ENCODE measurements around the gene FASN.

FASN gene

DNA sequence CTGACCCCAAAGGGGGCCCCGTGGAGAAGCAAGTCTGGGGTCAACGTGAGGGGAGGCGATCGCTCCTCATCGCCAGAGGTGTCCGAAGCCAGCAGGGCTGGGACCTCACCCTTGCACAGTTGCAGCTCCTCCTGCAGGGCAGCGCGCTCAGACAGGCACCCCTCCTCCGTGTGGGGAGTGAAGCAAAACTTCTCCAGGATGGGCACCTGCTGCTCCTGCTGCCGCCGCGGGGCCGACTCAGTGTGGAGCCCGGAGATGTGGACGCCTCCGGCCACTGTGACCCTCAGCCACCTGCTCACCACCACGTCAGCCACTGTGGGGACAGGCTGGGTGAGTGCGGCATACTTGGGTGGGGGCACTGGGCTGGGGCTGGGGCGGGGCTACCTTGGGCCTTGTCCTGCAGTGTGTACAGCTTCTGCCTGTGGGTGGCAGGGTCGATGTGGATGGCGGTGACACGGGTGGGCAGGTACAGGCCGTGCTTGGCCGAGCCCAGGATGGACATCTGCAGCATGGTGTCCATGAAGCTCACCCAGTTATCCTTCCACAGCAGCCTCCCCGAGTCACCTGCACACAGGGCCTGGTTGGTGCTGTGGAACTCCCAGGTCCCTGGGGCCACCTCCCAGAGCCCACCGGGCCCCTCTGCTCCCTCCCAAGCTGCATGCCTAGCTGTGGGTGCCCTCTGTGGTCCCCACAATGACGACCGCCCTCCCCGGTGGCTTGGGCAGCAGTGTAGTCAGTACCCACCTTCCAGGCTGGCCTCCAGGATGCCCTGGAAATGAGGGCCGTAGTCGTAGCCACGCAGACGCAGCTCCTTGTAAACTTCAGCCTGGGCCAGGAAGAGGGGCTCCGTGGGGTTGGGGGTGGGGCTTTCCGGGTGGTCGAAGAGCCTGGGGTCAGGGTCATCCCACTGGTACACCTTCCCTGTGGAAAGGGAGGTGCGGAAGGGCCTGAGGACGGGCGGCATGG is 10.8 kb downstream of the FASN start:
- DNase-seq: no peak

DNA sequence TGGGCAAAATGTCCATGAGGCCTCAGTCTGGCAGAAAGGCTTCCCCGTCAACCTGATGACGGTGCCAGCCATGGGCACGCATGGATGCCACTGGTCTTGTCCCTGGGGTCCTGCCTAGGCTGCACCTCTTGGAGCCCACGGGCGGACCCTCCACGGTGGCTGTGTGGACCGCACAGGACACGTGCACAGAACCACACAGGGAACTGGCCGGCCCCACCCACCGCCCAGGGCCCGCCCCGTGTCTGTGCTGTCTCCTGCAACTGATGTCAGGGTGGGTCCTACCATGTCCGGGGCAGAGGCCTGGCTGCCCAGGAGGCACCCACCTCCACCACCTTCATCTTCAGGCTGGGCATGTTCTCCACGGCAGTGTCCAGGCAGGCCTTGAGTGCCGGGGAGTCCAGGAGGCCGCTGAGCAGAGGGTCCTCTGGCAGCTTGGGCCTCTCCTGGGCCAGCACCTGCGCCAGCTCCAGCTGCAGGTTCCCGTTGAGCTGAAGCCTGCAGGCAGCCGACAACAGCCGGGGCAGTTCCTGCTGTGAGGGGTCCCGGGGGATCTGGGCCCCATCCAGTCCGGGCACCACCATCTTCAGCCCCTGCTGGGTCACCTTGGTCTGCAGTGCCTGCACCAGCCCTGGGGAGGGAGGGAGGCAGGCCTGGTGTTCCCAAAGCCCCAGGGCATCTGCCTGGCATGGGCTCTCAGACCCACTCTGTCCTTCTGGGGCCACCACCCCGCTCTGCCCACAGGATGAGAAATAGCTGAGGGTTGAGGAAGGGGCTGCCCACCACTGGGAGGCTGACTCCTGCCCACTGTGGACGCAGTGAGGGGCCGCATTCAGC is 11.9 kb downstream of the FASN start:
- DNase-seq: no peak

DNA sequence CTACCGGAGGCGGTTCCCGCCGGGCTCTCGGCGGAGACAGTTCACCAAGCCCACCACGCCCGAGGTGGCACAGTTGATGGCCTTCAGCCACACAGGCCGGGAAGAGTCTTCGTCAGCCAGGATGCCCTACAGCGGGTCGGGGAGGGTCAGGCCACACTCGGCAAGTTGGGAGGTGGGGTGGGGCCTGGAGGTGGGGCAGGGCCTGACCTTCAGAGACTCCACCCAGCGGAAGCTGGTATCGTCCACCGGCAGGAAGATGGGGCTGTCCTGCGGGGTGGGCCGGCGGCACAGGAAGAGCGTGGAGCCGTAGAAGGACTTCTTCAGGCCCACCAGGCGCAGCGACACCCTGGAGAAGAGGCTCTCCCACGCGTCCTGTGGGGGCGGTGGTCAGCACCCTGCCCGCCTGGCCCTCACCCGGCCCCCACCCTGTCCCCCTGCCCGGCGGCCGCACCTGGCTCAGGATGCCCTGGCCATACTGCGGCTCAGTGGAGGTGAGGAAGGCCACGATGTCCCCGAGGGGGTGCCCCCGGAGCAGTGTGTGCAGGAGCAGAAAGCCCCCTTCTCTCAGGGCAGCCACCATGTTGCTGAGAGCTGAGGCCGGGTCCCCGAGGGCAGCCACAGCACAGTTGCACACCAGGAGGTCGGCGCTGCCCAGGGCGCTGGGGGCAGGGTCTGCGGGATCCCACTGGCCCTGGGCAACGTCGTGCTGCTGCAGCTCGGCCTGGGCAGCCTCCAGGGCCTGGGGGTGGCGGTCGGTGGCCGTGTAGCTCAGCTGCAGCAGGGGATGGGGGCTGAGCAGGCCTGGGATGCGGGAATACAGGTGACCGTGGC is 12.8 kb downstream of the FASN start:
- no peak for DNase-seq

DNA sequence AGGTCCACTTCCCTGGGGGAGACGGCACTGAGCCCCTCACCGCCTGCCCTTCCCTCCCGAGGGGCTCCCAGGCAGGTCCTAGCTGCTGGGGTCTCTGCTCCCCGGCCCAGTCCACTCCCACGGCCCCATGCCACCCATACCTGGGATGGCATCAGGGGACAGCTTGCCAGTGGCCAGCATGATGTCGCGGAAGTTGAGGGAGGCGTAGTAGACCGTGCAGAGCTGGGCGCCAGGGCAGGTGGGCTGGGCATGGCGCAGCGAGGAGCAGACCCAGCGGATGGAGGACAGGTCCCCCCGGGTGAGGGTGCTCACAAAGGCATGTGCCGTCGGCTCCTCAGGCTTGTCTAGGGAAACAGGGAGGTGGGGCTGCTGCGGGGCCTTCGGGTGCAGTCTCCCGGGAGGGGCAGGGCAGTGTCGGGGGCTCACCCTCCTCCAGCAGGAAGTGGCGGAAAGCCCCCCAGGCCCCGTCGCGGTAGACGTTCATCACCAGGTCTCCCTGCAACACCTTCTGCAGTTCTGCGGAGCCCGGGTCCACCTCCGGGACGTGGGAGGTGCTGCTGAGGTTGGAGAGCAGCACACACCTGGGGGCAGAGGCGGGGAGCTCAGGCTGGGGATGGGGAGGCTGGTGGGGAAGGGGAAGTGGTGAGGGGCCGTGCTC is 13.5 kb downstream of the FASN start:
- no peak for DNase-seq

DNA sequence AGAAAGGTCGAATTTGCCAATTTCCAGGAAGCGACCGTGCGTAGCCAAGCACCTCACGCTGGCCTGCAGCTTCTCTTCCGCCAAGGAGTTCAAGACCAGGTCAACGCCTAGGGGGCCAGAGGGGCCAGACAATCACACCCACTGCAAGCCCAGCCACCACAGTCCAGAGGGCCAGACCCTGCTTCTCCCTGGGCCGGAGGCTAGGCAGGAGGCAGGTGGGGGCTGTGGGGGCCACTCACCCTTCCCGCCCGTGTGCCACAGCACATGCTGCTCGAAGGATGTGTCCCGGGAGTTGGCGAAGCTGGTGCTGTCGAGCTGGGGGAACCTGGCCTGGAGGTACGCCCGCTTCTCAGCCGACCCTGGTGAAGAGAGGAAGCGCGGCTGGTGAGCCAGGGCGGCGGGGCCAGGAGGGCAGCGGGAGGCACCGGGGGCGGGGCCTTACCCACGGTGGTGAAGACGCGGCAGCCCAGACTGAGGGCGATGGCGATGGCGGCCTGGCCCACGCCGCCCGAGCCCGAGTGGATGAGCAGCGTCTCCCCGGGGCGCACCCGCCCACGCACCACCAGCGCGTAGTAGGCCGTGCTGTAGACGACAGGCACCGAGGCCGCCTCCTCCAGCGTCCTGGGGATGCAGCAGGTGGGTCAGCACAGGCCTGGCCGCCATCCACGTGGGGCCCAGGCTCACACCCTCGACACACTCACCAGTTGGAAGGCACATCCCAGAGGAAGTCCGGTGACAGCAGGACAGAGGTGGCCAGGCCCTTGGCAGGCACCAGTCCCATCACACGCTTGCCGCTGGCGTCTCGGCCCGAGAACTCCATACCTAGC is 14.3 kb downstream of the FASN start:
- no peak for DNase-seq

DNA sequence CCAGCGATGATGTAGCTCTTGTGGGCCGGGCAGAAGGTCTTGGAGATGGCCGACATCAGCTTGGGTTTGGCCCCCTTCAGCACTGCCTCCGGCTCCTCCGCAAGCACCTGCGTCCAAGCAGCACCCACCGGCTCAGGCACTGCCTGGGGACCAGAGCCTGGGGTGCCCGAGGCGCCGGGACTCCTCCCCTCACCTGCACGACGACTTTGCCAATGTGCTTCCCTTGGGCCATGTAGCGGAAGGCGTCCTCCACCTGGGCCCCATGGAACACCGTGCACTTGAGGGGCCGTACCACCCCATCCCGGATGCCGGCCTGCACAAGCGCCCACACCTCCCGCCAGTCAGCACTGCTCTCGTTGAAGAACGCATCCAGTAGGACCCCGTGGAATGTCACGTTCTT is 15.0 kb downstream of the FASN start:
- no peak for DNase-seq

DNA sequence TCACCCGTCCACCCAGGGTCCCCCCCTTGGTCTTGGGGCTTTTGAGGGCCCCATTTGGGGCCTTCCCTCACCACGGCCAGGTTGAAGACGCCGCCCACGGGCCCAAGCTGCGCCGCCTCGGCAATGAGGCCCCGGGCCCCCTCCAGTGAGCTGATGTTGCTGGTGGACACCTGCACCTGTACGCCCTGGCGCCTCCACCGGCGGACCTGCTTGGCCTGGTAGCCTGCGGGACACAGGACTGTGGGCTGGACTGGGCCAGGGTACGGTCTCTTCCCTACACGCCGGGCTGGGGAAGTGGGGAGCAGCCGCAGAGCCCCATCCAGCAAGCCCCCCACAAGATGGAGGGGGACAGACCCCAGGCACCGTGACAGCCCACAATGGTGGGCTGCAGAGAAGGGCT is 15.6 kb downstream of the FASN start:
- DNase-seq: no peak

DNA sequence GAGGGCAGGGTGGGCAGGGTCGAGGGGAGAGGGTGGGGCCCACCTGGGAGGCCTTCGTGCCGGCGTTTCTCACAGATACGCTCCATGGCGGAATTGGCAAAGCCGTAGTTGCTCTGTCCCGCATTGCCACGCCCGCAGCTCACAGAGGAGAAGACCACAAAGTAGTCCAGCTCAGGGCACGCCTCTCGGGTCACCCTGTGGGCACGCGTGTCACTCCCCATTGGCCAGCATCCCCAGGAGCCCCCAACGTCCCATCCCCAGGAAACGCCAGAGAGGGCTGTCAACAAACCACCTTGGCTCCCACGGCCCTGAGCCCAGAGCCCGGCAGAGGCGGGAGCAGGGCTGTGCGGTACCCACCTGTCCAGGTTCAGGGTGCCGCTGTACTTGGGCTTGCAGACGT is 16.1 kb downstream of the FASN start:
- DNase-seq: no peak

DNA sequence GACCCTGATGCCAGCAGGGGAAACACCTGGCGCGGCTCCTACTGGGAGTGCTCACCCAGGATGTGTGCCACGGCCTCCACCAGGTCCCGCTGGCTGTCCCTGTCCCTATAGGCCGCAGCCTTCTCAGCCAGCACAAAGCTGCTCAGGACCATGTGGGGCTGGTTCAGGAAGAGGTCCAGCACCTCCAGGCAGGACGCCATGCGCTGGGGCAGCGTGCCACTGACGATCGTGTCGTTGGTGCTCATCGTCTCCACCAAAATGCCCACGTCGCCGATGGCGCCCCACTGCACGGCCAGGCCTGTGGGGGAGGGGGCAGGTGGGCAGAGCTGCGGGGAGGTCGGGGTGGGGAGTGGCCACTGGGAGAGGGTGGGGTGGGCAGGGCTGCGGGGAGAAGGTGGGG is 16.5 kb downstream of the FASN start:
- no peak for DNase-seq

DNA sequence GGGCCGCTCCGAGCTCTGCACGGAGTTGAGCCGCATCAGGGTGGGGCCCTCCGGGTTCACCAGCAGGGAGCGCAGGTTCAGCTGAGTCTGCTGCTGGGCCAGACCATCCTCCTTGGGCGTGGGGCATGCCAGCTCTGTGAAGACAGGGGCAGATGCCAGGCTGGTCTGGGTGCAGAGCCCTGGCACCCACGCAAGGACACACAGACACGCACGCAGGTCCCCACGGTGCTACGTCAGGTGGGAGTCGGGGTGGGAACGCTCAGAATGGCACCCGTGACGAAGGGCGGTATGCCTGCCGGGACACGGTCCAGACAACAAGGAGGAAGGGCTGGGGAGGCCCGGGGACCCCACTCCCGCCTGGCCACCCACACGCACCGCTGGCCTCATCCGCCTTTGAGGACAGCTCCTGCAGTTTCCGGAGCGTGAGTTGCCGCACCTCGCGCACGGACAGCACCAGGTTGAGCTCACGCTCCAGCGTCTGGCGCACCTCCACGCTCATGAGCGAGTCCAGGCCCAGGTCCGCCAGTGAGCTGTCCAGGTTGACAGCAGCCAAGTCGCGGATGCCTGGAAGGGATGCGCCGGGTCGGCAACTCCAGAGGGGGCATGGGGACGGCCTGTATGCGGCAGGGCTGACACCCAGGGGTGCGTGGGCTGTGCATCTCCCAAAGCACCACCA is 17.1 kb downstream of the FASN start:
- no peak for DNase-seq

DNA sequence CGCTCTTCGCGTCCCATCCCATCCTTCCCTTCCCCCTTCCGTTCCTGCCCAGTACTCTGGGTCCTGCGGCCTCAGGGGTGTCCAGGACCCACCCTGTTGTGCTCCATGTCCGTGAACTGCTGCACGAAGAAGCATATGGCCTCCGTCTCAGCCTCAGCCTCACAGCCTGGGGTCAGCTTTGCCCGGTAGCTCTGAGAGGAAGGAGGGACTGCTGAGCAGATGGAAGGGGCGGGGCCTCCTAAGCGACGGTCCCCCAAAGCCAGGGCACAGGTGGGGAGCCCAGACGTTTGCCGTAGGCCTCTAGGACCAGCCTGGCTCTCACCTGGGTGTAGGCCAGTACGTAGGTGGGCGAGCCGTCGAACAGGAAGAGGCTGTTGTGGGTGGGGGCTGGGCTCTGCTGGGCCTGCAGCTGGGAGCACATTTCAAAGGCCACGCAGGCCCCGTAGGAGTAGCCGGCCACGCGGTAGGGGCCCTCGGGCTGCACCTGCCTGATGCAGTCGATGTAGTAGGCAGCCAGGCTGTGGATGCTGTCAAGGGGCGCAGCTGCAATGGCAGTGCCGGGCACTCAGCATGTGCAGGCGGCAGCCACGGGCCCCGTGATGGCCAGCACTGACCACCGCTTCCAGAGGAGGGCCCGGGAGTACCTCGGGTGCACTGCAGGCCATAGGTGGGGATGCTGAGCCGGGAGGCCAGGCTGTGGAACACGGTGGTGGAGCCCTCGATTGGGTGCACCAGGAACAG is 17.8 kb downstream of the FASN start:
- no peak for DNase-seq

DNA sequence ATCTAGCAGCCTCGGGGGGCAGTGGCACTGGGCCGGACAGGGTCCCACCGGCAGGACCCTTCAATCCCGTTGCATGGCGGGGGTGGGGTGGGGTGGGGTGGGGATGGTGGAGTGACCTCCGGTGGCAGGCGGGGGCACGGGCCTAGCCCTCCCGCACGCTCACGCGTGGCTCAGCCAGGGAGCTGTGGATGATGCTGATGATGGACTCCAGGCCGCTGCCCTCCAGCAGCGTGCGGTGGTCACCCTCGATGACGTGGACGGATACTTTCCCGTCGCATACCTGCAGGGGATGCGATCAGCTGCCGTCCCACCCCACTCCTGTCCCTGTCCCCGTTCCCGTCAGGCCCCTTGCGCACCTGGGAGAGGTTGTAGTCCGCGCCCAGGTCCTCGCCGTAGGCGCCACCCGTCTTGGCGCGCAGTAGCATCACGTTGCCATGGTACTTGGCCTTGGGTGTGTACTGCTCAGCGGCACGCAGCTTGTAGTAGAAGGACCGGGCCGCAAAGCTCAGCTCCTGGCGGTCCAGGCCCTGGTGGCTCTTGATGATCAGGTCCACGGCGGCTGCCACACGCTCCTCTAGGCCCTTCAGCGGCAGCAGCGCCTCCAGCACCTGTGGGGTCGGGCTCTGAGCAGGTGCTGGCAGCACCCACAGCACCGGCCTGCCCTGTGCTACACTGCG is 18.9 kb downstream of the FASN start:
- no peak for DNase-seq

DNA sequence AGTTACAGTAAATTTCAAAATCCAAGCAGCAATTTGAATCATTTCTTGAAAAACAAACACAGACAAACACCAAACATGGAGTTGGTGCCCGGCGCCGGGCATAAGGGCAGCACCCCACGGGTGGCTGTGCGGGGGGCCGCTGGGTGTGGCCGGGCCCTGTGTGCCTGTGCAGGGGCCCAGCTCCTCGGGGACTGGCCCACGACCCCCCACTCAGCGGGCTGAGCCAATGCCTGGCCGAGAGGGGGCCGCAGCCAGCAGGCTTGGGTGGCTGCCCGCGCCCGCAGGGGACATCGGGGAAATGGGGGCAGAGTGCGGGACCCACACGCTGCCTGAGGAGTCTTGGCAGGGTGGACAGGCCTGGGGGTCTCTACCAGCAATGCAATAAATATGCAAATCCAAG is 19.6 kb downstream of the FASN start:
- DNase-seq: no peak

DNA sequence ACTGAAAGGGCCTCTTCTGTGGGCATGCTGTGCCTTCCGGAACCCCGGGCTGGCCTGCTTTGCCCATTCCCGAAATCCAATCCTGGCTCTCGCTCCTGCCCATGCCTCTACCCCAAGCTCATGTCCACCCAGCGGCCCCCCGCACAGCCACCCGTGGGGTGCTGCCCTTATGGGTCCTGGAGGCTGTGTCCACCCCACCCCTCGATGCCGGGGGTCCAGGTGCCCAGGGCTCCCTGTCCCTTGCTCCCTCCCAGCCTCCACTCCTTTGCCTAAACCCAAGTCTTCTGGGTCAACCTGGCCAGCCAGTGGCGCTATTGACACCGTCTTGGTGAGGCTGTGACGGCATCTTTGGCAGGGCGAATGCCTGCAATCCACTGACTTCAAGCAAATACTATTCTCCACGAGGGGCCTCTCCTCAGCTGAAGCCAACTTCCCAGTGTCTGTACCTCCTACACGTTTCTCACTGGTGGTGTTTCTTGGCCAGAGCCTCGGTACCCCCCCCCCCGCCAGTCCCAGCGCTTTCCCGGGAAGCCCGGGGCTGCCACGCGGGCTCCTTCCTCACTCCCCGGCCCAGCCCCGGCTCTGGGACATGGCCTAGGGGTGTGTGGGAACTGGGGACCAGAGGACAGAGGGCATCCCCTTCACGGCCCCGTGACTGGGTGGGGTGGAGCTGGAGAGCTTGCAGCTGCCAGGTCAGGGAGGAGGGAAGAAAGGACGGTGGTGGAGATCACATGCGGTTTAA is 20.2 kb downstream of the FASN start:
- DNase-seq: no peak

DNA sequence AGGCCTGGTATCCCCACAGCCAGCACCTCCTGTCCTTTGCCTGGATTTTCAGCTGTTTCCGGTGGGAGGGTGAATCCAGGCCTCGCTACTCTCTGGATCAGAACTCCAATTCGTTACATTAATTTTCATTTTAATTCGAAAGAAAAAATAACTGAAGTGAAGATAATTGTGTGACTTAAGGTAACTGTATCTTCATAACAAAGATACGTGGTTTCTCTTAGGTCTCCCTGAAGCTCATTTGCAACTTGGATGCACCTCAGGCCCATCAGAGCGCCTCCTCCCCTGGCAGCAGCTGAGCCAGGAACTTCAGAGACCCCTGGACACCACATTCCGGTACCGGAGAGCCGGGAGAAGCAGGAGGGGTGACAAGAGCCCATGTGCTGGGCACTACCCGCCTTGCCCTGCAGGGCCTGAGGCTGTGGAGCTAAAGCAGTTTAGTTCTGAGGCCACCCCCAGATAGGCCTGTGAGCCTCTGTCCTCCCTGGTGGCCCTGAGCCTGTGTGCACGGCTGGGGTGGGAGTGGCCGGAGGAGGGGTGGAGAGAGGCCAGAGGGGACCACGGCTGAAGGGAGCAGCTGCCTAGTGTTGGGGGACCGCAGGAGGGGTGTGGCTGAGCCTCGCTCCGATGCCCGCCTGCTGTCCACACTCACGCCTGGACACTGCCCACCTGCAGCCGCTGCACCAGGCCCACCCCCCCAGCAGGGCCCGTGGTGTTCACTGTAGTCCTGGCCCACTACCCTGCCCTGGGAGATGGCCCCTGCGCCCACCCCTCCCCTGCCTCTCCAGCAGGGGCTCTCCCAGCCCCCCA is 21.0 kb downstream of the FASN start:
- DNase-seq: no peak

DNA sequence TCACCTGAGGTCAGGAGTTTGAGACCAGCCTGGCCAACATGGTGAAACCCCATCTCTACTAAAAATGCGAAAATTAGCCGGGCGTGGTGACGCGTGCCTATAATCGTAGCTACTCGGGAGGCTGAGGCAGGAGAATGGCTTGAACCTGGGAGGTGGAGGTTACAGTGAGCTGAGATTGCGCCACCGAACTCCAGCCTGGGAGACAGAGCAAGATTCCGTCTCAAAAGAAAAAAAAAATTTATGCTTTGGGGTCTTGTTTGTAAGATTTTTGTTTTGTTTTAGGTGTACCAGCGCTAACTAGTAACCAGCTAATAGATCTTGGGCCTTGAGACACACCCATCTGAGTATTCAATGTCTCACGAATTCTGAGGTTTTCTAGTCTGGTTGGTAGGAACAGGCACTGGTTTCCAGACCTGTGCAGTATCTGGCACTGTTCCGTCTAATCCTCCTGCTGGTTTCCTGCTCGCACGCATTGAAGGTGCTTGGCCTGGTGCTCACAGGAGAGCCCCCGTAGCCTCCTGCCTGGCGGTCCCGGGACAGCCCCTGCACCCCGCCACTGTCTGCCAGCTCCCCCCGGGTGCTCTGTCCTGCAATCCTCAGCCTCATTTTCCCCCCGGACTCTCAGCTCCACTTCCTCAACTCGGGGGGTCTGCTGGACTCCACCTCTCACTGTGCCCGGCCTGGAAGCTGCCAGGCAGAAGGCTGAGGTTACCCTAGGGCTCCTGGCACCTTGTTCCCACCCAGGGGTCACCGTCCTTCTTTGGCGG is 21.8 kb downstream of the FASN start:
- DNase-seq: no peak

DNA sequence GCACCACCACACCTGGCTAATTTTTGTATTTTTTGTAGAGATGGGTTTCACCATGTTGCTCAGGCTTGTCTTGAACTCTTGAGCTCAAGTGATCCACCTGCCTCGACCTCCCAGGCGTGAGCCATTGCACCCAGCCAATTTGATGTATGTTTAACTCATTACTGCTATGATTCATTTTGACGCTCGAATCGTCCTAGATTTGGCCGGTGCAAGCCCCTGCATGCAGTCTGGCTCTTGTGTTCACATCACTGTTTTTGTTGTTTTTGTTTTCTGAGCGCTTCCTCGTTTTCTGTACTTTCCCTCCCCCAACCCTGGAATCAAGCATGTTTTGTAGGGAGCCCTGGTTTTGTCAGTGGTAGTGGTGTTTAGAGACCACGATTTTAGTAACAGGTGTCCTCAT is 24.6 kb downstream of the FASN start:
- DNase-seq: no peak
